Liver (tissue), 9 donors: ENCODE results near the gene KCNJ12. TPM values are rescaled to one million over a fixed set of nuclear protein-coding genes. Genes with fewer than 3 reads are reported as not detected.
"Not testable (repeated sequence)": the region's sequence is repeated elsewhere in the genome, so short reads cannot be mapped to it uniquely, and the experiment has no call there.

Source experiments
- DNase-seq: peaks from one replicate; pipeline ENCODE4 v3.0.0-alpha.2; 2017; ENCODE audit warnings: low spot score
- H3K27ac ChIP-seq, 2 donors: one replicate each; pipeline ENCODE4 v1.7.0; 2013; ENCODE audit warnings: inconsistent platforms in 2 of 2, low read length in 2 of 2, control low read depth in 1 of 2, low read depth in 1 of 2, mild to moderate bottlenecking in 1 of 2
- H3K27me3 ChIP-seq, 4 donors: one replicate each; pipeline versions ENCODE4 v1.6.1 to v1.7.0; 2013; ENCODE audit warnings: low read length in 3 of 4, inconsistent platforms in 1 of 4, mild to moderate bottlenecking in 1 of 4, moderate library complexity in 1 of 4; ENCODE audit not compliant: control insufficient read depth in 4 of 4, insufficient read depth in 4 of 4
- H3K36me3 ChIP-seq, 4 donors: one replicate each; pipeline versions ENCODE4 v1.6.1 to v1.7.0; 2013; ENCODE audit warnings: low read length in 3 of 4, mild to moderate bottlenecking in 3 of 4, low read depth in 1 of 4, moderate library complexity in 1 of 4; ENCODE audit not compliant: control insufficient read depth in 4 of 4, insufficient read depth in 3 of 4
- H3K4me1 ChIP-seq, 4 donors: one replicate each; pipeline versions ENCODE4 v1.6.1 to v1.7.0; 2013; ENCODE audit warnings: low read length in 3 of 4, mild to moderate bottlenecking in 3 of 4, moderate library complexity in 1 of 4; ENCODE audit not compliant: control insufficient read depth in 4 of 4, insufficient read depth in 4 of 4
- H3K4me3 ChIP-seq, 3 donors: one replicate each; pipeline versions ENCODE4 v1.6.1 to v1.7.0; 2013; ENCODE audit warnings: low read length in 3 of 3, control low read depth in 1 of 3, low read depth in 1 of 3, mild to moderate bottlenecking in 1 of 3
- H3K9ac ChIP-seq, 2 donors: one replicate each; pipeline ENCODE4 v1.7.0; 2013; ENCODE audit warnings: low read length in 2 of 2, mild to moderate bottlenecking in 2 of 2, moderate library complexity in 2 of 2, control low read depth in 1 of 2, low read depth in 1 of 2
- H3K9me3 ChIP-seq, 4 donors: one replicate each; pipeline versions ENCODE4 v1.6.1 to v1.7.0; 2013; ENCODE audit warnings: low read length in 3 of 4; ENCODE audit not compliant: control insufficient read depth in 4 of 4
- ATF3 ChIP-seq: IDR thresholded peaks from 2 replicates; pipeline ENCODE4 v1.6.1; 2016; ENCODE audit warnings: antibody characterized with exemption
- CTCF ChIP-seq: fragments of 150-350 bp; IDR thresholded peaks from 2 replicates; pipeline ENCODE4 v1.5.1; 2017; ENCODE audit warnings: improper control_type of control experiment, low read depth, low read length; ENCODE audit not compliant: missing input control
- EGR1 ChIP-seq, 2 donors: IDR thresholded peaks; 2 replicates each; pipeline ENCODE4 v1.6.1; 2016 to 2018; ENCODE audit warnings: antibody characterized with exemption in 2 of 2, low read depth in 2 of 2
- FOXA1 ChIP-seq: IDR thresholded peaks from 2 replicates; pipeline ENCODE4 v1.6.1; 2016; ENCODE audit warnings: antibody characterized with exemption
- FOXA2 ChIP-seq: IDR thresholded peaks from 2 replicates; pipeline ENCODE4 v1.6.1; 2016; ENCODE audit warnings: antibody characterized with exemption
- GABPA ChIP-seq, 2 donors: IDR thresholded peaks in 1 of 2; conservative IDR thresholded peaks in 1 of 2; 2 replicates each; pipeline ENCODE4 v1.6.1; 2016; ENCODE audit warnings: antibody characterized with exemption in 2 of 2, mild to moderate bottlenecking in 1 of 2, moderate library complexity in 1 of 2
- HNF4A ChIP-seq, 2 donors: conservative IDR thresholded peaks; 2 replicates each; pipeline ENCODE4 v1.6.1; 2016; ENCODE audit warnings: antibody characterized with exemption in 2 of 2, mild to moderate bottlenecking in 2 of 2
- JUND ChIP-seq, 2 donors: IDR thresholded peaks; 2 replicates each; pipeline ENCODE4 v1.6.1; 2016; ENCODE audit warnings: antibody characterized with exemption in 2 of 2
- MAX ChIP-seq: IDR thresholded peaks from 2 replicates; pipeline ENCODE4 v1.6.1; 2016; ENCODE audit warnings: antibody characterized with exemption
- NR2F2 ChIP-seq: IDR thresholded peaks from 2 replicates; pipeline ENCODE4 v1.6.1; 2016; ENCODE audit warnings: antibody characterized with exemption
- RAD21 ChIP-seq, 2 donors: IDR thresholded peaks; 2 replicates each; pipeline ENCODE4 v1.6.1; 2016; ENCODE audit warnings: antibody characterized with exemption in 2 of 2, mild to moderate bottlenecking in 2 of 2
- REST ChIP-seq: IDR thresholded peaks from 2 replicates; pipeline ENCODE4 v1.6.1; 2016; ENCODE audit warnings: antibody characterized with exemption, mild to moderate bottlenecking
- SP1 ChIP-seq: IDR thresholded peaks from 2 replicates; pipeline ENCODE4 v1.6.1; 2018; ENCODE audit warnings: antibody characterized with exemption, mild to moderate bottlenecking
- ZBTB33 ChIP-seq: IDR thresholded peaks from 2 replicates; pipeline ENCODE4 v1.6.1; 2016; ENCODE audit warnings: antibody characterized with exemption
- WGBS: extraction: QIAGEN DNeasy Blood & Tissue Kit; methylation state at CpG from one replicate; pipeline ENCODE4 v1.1.7; 2013; 5-methylcytosine and 5-hydroxymethylcytosine counted together
- polyA plus RNA-seq, 2 donors: library from polyadenylated mRNA; stranded (reverse) in 1 of 2; unstranded in 1 of 2; fragments of 200-250 nt in 1 of 2; fragments of >200 nt in 1 of 2; fragmentation: Nextera tagmentation in 1 of 2; extraction: Ambion mirVana in 1 of 2; gene quantifications; one replicate each; pipeline versions ENCODE4 v1.2.1 to v1.2.3, GENCODE V29; 2013 to 2015
- total RNA-seq, 2 donors: library from RNA; depleted of rRNA; stranded (reverse); fragments of >200 nt; gene quantifications; one replicate each; pipeline ENCODE4 v1.2.3, GENCODE V29; 2014
- donor health status: healthy.
- donor health status: healthy.
- donor health status: healthy.
- donor health status: healthy.
- donor health status: healthy.

KCNJ12 gene
- total RNA-seq (under 1 TPM; 0.47 to 0.67 TPM), polyA plus RNA-seq (under 1 TPM; 0.25 to 0.30 TPM)

GRCh38 chr17:21376081-21376758 lies at the start of gene KCNJ12:
Gene KCNJ12, plus strand, starts transcription at chr17:21376357. Its CDS starts 38,986 bp downstream, at chr17:21415343.
- DNase-seq: no peak
- Histone ChIP-seq H3K36me3 (no peaks in the 10 kb centered on the region), H3K27ac (no peak within 1 kb of the TSS), H3K9me3 (no peaks in the 10 kb centered on the region), H3K9ac (no peak within 1 kb of the TSS), H3K4me3 (peak within 1 kb of the TSS in 1 of 3 donors; percentile 43), H3K4me1 (peaks cover 6 to 25% (median 17%) of the 10 kb centered on the region in 4 donors), H3K27me3 (peaks cover 0 to 5% (median 2%) of the 10 kb centered on the region in 4 donors)
- TF ChIP-seq ATF3 (no peak), NR2F2 (no peak)
- 5% methylated on average over 82 of the region's 82 CpGs for WGBS

GRCh38 chr17:21327921-21328320 lies 48.2 kb upstream of the KCNJ12 start:
- DNase-seq, H3K4me3 ChIP-seq, H3K27ac ChIP-seq, H3K4me1 ChIP-seq, H3K9me3 ChIP-seq, H3K9ac ChIP-seq, H3K27me3 ChIP-seq, H3K36me3 ChIP-seq: not testable (repeated sequence)
- WGBS: 67% methylated on average over 1 of the region's 1 CpG

- H3K27ac ChIP-seq, H3K36me3 ChIP-seq, H3K9ac ChIP-seq, H3K4me1 ChIP-seq, DNase-seq, H3K27me3 ChIP-seq, H3K9me3 ChIP-seq, H3K4me3 ChIP-seq: not testable (repeated sequence)
- 61% methylated on average over 2 of the region's 2 CpGs for WGBS
These were observed 47.4 kb upstream of the KCNJ12 start for GRCh38 chr17:21328778-21329177.

GRCh38 chr17:21330436-21331160 lies 45.6 kb upstream of the KCNJ12 start:
- H3K4me1 ChIP-seq: no peaks in the 10 kb centered on the region
- H3K27me3 ChIP-seq: no peaks in the 10 kb centered on the region
- no peak overlapping the region for H3K4me3 ChIP-seq
- DNase-seq: no peak
- TF ChIP-seq CTCF (no peak), JUND (IDR thresholded peaks at IDR 0.05) (no peak), SP1 (no peak), FOXA2 (no peak), REST (no peak), FOXA1 (no peak), MAX (no peak), HNF4A (conservative IDR thresholded peaks at IDR 0.05) (no peak), GABPA (IDR thresholded peaks at IDR 0.05 in 1 of 2, conservative IDR thresholded peaks at IDR 0.05 in 1 of 2) (no peak), RAD21 (IDR thresholded peaks at IDR 0.05) (no peak), EGR1 (IDR thresholded peaks at IDR 0.05; ENCODE audit: low read depth in 2 of 2) (no peak), ZBTB33 (no peak)
- peaks cover 0 to 3% (median 1%) of the 10 kb centered on the region in 4 donors for H3K9me3 ChIP-seq
- H3K9ac ChIP-seq: no peak overlapping the region
- 79% methylated on average over 9 of the region's 9 CpGs for WGBS
- no peaks in the 10 kb centered on the region for H3K36me3 ChIP-seq
- H3K27ac ChIP-seq: no peak overlapping the region
